Embryonic facial prominence (tissue), 1 donor: ENCODE data around the gene SLC19A2.
"Not testable (repeated sequence)": the region's sequence is repeated elsewhere in the genome, so short reads cannot be mapped to it uniquely, and the experiment has no call there.

Experiments used
- DNase-seq: peaks from one replicate; pipeline ENCODE4 v3.0.0-alpha.2; 2016; ENCODE audit errors: extremely low spot score

The SLC19A2 gene

GRCh38 chr1:169485431-169486280, at the start of gene SLC19A2:
SLC19A2 (minus strand) TSS chr1:169485944; CDS start chr1:169485766, 178 bp downstream.
- peak; percentile 98 for DNase-seq

GRCh38 chr1:169534653-169535052, 48.9 kb upstream of the SLC19A2 start:
- no peak for DNase-seq

- not testable (repeated sequence) for DNase-seq
These were observed 47.9 kb upstream of the SLC19A2 start for GRCh38 chr1:169533528-169534190.

- DNase-seq: no peak
These were observed 44.7 kb upstream of the SLC19A2 start for GRCh38 chr1:169530448-169530847.

- DNase-seq: no peak
These were observed 43.4 kb upstream of the SLC19A2 start for GRCh38 chr1:169529068-169529642.

- DNase-seq: no peak
These were observed 42.7 kb upstream of the SLC19A2 start for GRCh38 chr1:169528215-169529067.

- DNase-seq: no peak
These were observed 41.9 kb upstream of the SLC19A2 start for GRCh38 chr1:169527451-169528214.

GRCh38 chr1:169527001-169527400, 41.3 kb upstream of the SLC19A2 start:
- DNase-seq: no peak

- no peak for DNase-seq
These were observed 40.5 kb upstream of the SLC19A2 start for GRCh38 chr1:169526120-169526832.

GRCh38 chr1:169525391-169525790, 39.6 kb upstream of the SLC19A2 start:
- DNase-seq: no peak

GRCh38 chr1:169523904-169524303, 38.2 kb upstream of the SLC19A2 start:
- no peak for DNase-seq

GRCh38 chr1:169521226-169521625, 35.5 kb upstream of the SLC19A2 start:
- DNase-seq: no peak

GRCh38 chr1:169517558-169518186, 31.9 kb upstream of the SLC19A2 start:
- DNase-seq: no peak

- DNase-seq: no peak
These were observed 29.9 kb upstream of the SLC19A2 start for GRCh38 chr1:169515641-169516040.

GRCh38 chr1:169514566-169515270, 29.0 kb upstream of the SLC19A2 start:
- no peak for DNase-seq

- DNase-seq: no peak
These were observed 27.5 kb upstream of the SLC19A2 start for GRCh38 chr1:169513208-169513607.

- DNase-seq: no peak
These were observed 25.7 kb upstream of the SLC19A2 start for GRCh38 chr1:169511316-169512005.

GRCh38 chr1:169510060-169510459, 24.3 kb upstream of the SLC19A2 start:
- DNase-seq: no peak

- DNase-seq: no peak
These were observed 23.6 kb upstream of the SLC19A2 start for GRCh38 chr1:169509354-169509753.
